PFSK-1 (cell line): ENCODE results near the gene OR10A4.

Experiments
- FOXP2 ChIP-seq: optimal IDR thresholded peaks from 2 replicates; pipeline ENCODE3; 2011; ENCODE audit warnings: borderline replicate concordance, control low read depth, inconsistent platforms; ENCODE audit not compliant: insufficient read depth; ENCODE audit errors: extremely low read length, extremely low read depth
- POLR2AphosphoS5 ChIP-seq: IDR thresholded peaks from 2 replicates; pipeline ENCODE4 v1.6.1; 2012; ENCODE audit warnings: low read depth, mild to moderate bottlenecking, control low read depth, low read length, moderate library complexity
- REST ChIP-seq, 2 experiments: IDR thresholded peaks; 2 replicates each; pipeline versions ENCODE4 v1.6.1 to v1.8.0; 2011 to 2012; ENCODE audit warnings: low read depth in 2 of 2, low read length in 2 of 2, control low read depth in 1 of 2, inconsistent platforms in 1 of 2, mild to moderate bottlenecking in 1 of 2, moderate library complexity in 1 of 2; ENCODE audit not compliant: insufficient read depth in 1 of 2
- SIN3A ChIP-seq: IDR thresholded peaks from 2 replicates; pipeline ENCODE4 v1.6.1; 2012; ENCODE audit warnings: mild to moderate bottlenecking, low read length, moderate library complexity, borderline replicate concordance; ENCODE audit not compliant: insufficient read depth
- TAF1 ChIP-seq: IDR thresholded peaks from 2 replicates; pipeline ENCODE4 v1.6.1; 2012; ENCODE audit warnings: low read length, control low read depth, borderline replicate concordance; ENCODE audit not compliant: insufficient read depth

OR10A4 gene

GRCh38 chr11:6894097-6894496 lies 17.7 kb downstream of the OR10A4 start:
- no peak for TF ChIP-seq POLR2AphosphoS5
- TF ChIP-seq REST (IDR thresholded peaks at IDR 0.05; ENCODE audit: insufficient read depth in 1 of 2, low read depth in 2 of 2, low read length in 2 of 2), result no peak
- TF ChIP-seq FOXP2, result no peak
- TF ChIP-seq TAF1, result no peak
- TF ChIP-seq SIN3A, result no peak

DNA sequence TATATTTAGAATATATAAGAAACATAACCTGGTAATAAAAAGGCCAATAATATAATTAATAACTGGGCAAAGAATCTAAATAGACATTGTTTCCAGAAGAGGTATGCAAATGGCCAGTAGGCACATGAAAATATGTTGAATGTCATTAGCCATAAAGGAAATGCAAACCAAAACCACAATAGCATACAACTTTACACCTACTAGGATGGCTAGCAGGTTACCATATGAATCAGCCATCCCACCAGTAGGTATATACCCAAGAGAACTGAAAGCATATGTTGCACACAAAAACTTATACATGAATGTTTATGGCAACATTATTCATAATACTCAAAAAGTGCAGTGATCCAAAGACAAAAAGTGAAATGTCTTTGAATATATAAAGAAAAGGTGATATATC lies 18.6 kb downstream of the OR10A4 start:
- TF ChIP-seq FOXP2 (no peak), TAF1 (no peak), SIN3A (no peak)

DNA sequence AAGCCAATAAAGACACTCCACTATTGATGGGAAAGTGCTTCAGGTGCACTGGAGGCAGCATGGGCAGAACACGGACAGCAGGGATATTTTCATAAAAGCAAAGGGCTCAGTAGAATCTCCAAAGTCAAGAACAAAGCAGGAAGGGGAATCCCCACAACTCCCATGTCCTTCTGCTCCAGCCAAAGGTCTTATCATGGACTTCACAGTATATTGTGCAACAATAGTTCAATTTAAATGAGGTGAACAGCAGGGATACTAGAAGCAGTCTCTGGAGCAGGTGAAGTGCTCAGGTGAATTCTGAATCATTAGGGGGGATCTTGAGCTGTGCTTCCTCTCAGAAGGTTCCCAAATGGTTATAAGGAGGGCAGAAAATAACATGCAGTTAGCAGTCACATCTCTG lies 22.5 kb downstream of the OR10A4 start:
- TF ChIP-seq FOXP2, result no peak
- TF ChIP-seq POLR2AphosphoS5, result no peak
- no peak for TF ChIP-seq SIN3A
- no peak for TF ChIP-seq TAF1
- no peak for TF ChIP-seq REST (IDR thresholded peaks at IDR 0.05; ENCODE audit: insufficient read depth in 1 of 2, low read depth in 2 of 2, low read length in 2 of 2)

- TF ChIP-seq FOXP2, result no peak
- TF ChIP-seq SIN3A, result no peak
- no peak for TF ChIP-seq TAF1
- no peak for TF ChIP-seq POLR2AphosphoS5
- TF ChIP-seq REST (IDR thresholded peaks at IDR 0.05; ENCODE audit: insufficient read depth in 1 of 2, low read depth in 2 of 2, low read length in 2 of 2), result no peak
Measured at GRCh38 chr11:6900327-6900999, 24.0 kb downstream of the OR10A4 start.

DNA sequence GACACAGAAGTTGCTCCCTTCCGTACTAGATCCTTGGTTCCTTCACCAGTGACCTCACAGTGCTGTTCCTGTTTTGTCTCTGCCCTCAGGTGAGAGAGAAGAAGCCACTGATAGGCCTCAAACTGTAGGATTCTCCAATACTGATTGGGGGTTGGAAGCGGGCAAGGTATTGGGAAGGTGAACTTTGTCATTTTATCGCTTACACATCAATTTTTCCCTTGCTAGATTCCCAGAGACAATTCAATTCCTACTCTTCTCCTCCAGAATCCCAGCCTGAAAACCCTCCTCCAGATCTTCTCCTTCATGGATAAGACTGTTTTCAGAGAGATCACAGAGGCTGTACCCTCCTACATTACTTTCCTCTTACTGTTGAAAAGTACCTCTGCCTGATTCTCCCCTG lies 35.0 kb downstream of the OR10A4 start:
- no peak for TF ChIP-seq POLR2AphosphoS5
- no peak for TF ChIP-seq REST (IDR thresholded peaks at IDR 0.05; ENCODE audit: insufficient read depth in 1 of 2, low read depth in 2 of 2, low read length in 2 of 2)
- no peak for TF ChIP-seq FOXP2
- no peak for TF ChIP-seq SIN3A
